Measurements from ENCODE around the gene PYGM.

PYGM gene

GRCh38 chr11:64777449-64778222, 17.9 kb upstream of the PYGM start:
- Histone ChIP-seq H3K4me3 (replicated peaks; ENCODE audit: insufficient read depth, low read length) (peak overlapping the region; percentile 80), H3K27ac (replicated peaks) (peak overlapping the region; percentile 65), H3K27me3 (ENCODE audit: insufficient read depth, poor library complexity, severe bottlenecking) (no peaks in the 10 kb centered on the region)
- DNase-seq (ENCODE audit: low read depth in 1 of 2, low spot score in 1 of 2): peak; percentile 63 to 72
- TF ChIP-seq SPI1 (IDR thresholded peaks at IDR 0.05; ENCODE audit: borderline replicate concordance, low read depth) (no peak), POLR2AphosphoS5 (IDR thresholded peaks at IDR 0.05; ENCODE audit: low read depth) (peak; percentile 65), REST (IDR thresholded peaks at IDR 0.05; ENCODE audit: insufficient replicate concordance, low read depth) (peak; percentile 89), GABPA (IDR thresholded peaks at IDR 0.05; ENCODE audit: low read depth) (no peak)
- TF ChIP-seq, protein P1, sequence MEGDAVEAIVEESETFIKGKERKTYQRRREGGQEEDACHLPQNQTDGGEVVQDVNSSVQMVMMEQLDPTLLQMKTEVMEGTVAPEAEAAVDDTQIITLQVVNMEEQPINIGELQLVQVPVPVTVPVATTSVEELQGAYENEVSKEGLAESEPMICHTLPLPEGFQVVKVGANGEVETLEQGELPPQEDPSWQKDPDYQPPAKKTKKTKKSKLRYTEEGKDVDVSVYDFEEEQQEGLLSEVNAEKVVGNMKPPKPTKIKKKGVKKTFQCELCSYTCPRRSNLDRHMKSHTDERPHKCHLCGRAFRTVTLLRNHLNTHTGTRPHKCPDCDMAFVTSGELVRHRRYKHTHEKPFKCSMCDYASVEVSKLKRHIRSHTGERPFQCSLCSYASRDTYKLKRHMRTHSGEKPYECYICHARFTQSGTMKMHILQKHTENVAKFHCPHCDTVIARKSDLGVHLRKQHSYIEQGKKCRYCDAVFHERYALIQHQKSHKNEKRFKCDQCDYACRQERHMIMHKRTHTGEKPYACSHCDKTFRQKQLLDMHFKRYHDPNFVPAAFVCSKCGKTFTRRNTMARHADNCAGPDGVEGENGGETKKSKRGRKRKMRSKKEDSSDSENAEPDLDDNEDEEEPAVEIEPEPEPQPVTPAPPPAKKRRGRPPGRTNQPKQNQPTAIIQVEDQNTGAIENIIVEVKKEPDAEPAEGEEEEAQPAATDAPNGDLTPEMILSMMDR (IDR thresholded peaks at IDR 0.05; ENCODE audit: insufficient read depth, low read length): no peak

- no peak for DNase-seq (ENCODE audit: low read depth in 1 of 2, low spot score in 1 of 2)
- H3K27me3 ChIP-seq (ENCODE audit: insufficient read depth, poor library complexity, severe bottlenecking): no peaks in the 10 kb centered on the region
- H3K4me3 ChIP-seq (replicated peaks; ENCODE audit: insufficient read depth, low read length): peak overlapping the region; percentile 80
- no peak for TF ChIP-seq GABPA (IDR thresholded peaks at IDR 0.05; ENCODE audit: low read depth)
- TF ChIP-seq SPI1 (IDR thresholded peaks at IDR 0.05; ENCODE audit: borderline replicate concordance, low read depth): no peak
- TF ChIP-seq REST (IDR thresholded peaks at IDR 0.05; ENCODE audit: insufficient replicate concordance, low read depth): no peak
- TF ChIP-seq, protein P1 (IDR thresholded peaks at IDR 0.05; ENCODE audit: insufficient read depth, low read length): no peak
- TF ChIP-seq POLR2AphosphoS5 (IDR thresholded peaks at IDR 0.05; ENCODE audit: low read depth): no peak
- H3K27ac ChIP-seq (replicated peaks): peak overlapping the region; percentile 65
Measured at GRCh38 chr11:64776875-64777274, 17.1 kb upstream of the PYGM start.

GRCh38 chr11:64776425-64776824, 16.7 kb upstream of the PYGM start:
- no peak overlapping the region for H3K27ac ChIP-seq (replicated peaks)
- TF ChIP-seq POLR2AphosphoS5 (IDR thresholded peaks at IDR 0.05; ENCODE audit: low read depth) (no peak), SPI1 (IDR thresholded peaks at IDR 0.05; ENCODE audit: borderline replicate concordance, low read depth) (no peak), GABPA (IDR thresholded peaks at IDR 0.05; ENCODE audit: low read depth) (no peak), REST (IDR thresholded peaks at IDR 0.05; ENCODE audit: insufficient replicate concordance, low read depth) (no peak)
- TF ChIP-seq, protein P1 (IDR thresholded peaks at IDR 0.05; ENCODE audit: insufficient read depth, low read length): no peak
- H3K27me3 ChIP-seq (ENCODE audit: insufficient read depth, poor library complexity, severe bottlenecking): no peaks in the 10 kb centered on the region
- no peak for DNase-seq (ENCODE audit: low read depth in 1 of 2, low spot score in 1 of 2)
- peak overlapping the region; percentile 80 for H3K4me3 ChIP-seq (replicated peaks; ENCODE audit: insufficient read depth, low read length)

All from HL-60 (cell line).